ENCODE results near the gene CCDC97.

The CCDC97 gene

DNA sequence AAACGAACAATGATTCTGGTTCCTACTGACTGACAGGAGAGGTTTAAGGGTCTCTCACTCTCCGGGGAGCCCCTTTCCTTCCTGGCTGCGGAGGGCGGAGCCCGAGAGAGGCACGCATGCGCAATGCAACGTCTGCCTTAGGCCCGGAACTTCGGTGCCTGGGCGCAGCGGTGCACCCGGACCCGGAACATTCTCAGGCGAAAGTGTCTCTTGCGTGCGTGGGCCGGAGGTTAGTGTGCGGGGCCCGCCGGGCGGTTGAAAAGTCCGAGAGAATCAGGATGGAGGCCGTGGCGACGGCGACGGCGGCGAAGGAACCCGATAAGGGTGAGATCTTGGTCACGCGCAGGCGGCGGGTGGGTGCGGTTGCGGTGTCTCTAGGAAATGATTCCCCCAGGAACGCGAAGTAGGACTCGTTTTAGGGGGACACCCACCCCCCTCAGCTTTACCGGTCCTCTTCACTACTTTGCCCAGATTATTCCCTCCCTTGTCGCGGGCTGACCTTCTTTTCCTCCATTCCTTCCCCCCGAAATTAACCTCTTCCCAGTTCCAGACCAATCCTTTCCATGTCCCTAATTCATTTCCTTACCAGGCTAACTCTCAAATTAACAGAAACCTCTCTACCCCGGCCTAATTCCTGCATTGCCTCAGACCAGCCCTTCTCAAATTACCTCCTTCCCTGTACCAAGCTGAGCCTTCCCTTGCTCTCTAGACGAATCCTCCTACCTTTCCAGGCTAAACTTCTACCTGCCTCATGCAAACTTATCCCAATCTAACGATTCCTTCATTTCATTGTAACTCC, at the start of gene CCDC97:
TSS of gene CCDC97 (plus strand) at position 140 of the 799 bp plus-strand sequence. CDS start at position 279, 139 bp downstream.
- TF ChIP-seq CTCF (IDR thresholded peaks at IDR 0.05; ENCODE audit: low read depth, low read length): no peak

DNA sequence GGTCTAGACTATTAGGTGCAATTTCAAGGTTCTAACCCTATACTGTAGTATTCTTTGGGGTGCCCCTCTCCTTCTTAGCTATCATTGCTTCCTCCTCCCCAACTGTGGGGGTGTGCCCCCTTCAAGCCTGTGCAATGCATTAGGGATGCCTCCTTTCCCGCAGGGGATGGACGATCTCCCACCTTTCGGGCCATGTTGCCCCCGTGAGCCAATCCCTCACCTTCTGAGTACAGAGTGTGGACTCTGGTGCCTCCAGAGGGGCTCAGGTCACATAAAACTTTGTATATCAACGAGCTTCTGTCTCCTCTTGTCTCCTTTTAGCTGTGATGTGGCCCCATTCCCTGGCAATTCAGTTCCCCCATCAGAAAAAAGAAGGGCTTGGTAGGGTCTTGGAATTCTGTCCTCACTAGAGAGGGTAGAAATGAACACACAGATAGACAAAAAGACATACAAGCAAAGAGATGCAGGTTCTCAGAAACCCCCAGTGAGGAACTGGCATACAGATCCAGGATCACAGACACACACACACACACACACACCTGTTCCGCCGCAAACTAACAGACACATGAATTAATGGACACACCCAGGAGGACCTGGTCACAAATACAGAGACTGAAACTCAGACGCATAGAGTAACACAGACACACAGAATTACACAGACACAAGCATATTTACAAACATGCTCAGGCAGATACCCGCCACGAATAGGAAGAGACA, 48.3 kb upstream of the CCDC97 start:
- TF ChIP-seq CTCF (IDR thresholded peaks at IDR 0.05; ENCODE audit: low read depth, low read length): no peak
- no peak for DNase-seq (ENCODE audit: extremely low read depth, low read depth)

More for the DNA sequence above, at the start of gene CCDC97:
- DNase-seq (ENCODE audit: extremely low read depth, low read depth): peak; percentile 65

DNA sequence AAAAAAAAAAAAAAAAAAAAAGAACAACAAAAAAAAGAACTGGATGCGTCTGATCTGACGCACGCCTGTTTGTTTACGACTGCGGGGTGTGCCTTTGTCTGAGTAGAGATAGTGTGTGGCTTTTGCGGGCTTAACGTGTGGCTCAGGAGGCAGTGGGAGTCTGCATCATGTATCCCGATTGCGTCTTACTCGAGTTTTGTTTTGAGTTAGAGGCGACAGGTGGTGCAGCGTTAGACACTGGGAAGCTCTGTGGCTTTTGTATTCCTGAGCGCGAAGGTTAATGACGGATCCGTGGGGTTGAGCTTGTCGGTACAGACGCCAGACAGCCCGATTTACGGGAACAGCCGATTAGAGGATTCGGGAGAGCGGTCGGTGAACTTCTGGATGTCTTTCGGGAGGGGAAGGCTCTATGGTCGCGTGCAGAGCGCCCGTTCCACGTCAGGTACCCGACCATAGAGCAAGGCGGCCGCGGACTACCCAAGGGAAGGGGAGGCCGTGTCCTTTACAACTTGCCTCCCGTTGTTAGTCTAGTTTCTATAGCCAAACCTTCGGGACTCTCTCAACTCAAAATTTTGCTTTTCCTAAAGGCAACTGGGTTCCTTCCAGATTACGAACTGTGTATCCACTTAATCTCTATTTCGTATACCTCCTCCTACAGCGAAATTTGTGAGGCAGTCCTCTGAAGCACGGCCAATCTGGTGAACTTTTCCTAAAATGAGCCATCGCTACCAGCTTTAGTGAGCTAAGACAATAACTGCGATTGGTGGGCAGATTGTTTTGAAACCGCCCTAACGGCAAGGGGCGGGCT, 46.7 kb upstream of the CCDC97 start:
- TF ChIP-seq CTCF (IDR thresholded peaks at IDR 0.05; ENCODE audit: low read depth, low read length): no peak
- peak; percentile 47 for DNase-seq (ENCODE audit: extremely low read depth, low read depth)

DNA sequence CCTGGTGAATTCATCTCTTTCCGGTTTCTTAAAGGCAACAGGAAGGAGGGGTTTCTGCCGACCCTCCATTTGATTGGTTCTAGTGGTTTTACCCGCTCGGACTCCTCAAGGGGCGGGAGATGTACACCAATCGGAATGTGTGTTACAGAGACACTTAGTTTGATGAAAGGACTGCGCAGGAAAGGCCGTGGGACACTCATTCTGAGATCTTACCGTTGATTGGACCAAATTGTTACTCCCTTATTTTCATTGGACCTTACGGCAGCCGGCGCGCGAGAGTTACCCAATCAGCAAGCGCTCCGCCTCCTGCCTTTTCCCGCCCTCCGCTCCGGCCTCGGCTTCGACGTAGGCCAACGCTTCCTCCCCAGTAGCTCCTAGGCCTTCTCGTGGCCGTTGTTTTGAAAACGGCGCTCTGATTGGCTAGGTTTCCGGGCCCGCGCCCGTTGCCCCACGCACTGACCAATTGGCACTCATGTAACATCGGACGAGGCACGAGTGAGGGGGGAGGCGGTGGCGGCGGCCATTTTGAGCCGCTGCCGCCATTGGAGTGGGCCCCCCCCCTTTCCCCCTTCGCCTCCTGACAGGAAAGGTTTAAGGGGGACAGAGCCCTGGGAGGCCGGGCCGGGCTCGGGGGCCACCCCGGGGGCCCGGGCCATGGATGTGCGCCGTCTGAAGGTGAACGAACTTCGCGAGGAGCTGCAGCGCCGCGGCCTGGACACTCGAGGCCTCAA, 46.0 kb upstream of the CCDC97 start, which contains the start of gene HNRNPUL1:
TSS of gene HNRNPUL1 (plus strand) at position 523 of the 731 bp plus-strand sequence. CDS start at position 655, 132 bp downstream.
- peak; percentile 100 for DNase-seq (ENCODE audit: extremely low read depth, low read depth)
- peak; percentile 28 for TF ChIP-seq CTCF (IDR thresholded peaks at IDR 0.05; ENCODE audit: low read depth, low read length)

- TF ChIP-seq CTCF (IDR thresholded peaks at IDR 0.05; ENCODE audit: low read depth, low read length): no peak
- DNase-seq (ENCODE audit: extremely low read depth, low read depth): no peak
These were observed 45.2 kb upstream of the CCDC97 start for GRCh38 chr19:41264581-41265394.
